ENCODE data around the gene REG3A. TPM values are rescaled to one million over a fixed set of nuclear protein-coding genes. Genes with fewer than 3 reads are reported as not detected.

Gene REG3A
- not detected for total RNA-seq

GRCh38 chr2:79159653-79160052 is at the start of gene REG3A:
Gene REG3A (minus strand): TSS chr2:79159753. CDS start chr2:79159405, 348 bp downstream.
- no peak for DNase-seq

DNA sequence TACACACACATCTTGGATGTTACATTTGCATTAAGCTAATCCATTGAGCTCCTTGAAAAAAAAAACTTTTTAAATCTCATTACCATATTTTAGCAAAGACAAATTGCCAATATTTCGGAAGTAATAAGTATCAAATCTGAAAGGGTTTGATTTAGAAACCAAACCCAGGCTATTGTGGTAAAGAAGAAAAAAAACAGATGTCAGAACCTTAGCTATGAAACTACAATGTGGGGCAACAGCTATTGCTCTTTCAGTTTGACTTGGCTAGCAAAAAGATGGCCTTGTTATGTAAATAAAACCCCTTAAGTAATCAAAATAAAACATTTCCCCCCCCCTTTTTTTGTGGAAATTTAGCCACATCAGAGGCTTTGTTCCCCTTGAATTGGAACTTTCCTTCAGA is 41.2 kb upstream of the REG3A start:
- no peak for DNase-seq

GRCh38 chr2:79191816-79192215 is 32.3 kb upstream of the REG3A start:
- DNase-seq: no peak

DNA sequence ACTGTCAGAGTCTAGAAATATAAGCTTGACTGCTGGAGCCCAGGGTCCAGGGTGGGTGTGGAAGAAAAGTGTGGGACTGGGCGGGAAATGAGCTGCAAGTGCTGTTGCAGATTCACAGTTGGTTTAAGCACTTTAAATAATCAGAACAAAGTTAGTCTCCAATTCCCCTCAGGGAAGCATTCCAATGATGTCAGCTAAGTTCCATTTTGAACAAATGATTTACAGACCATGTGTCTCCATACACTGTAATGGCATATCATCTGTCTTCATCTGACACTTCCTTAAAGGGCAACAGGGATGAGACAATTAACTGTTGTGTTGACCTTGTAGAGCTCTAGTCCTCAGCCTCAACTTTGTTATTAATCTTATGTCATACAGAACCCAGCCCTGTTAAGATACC is 31.5 kb upstream of the REG3A start:
- DNase-seq: no peak

DNA sequence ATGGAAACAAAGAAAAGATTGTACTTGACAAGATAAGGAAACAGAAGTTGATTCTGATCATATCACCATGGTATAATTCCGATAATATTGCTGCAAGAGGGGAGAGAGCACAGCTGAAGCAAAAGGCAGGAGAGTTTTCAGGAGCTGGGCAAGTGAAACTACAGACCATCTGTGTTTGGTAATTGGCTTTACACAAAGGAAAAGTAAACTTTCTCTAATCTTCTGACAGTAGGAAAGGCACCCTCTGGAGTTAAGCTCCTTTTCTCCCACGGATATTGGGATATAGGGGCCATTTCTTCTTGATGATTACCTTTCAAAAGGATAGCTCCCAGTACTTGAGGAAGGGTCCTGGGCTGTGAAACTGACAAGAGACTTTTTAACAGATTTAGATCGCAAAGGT is 29.9 kb upstream of the REG3A start:
- no peak for DNase-seq

GRCh38 chr2:79181617-79182016 is 22.1 kb upstream of the REG3A start:
- DNase-seq: no peak

DNA sequence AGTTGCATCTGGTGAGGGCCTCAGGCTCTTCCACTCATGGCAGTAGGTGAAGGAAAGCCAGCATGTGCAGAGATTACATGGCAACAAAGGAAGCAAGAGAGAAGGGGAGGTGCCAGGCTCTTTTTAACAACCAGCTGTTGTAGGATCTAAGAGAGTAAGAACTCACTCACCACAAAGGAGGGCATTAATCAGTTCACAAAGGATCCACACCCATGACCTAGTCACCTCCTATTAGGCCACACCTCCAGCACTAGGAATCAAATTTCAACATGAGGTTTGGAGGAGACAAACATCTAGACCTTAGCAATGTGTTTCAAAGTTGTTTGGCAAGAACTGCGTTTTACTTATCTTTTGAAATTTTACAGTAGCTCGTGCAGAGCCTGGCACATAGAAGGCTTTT is 20.5 kb upstream of the REG3A start:
- no peak for DNase-seq

DNA sequence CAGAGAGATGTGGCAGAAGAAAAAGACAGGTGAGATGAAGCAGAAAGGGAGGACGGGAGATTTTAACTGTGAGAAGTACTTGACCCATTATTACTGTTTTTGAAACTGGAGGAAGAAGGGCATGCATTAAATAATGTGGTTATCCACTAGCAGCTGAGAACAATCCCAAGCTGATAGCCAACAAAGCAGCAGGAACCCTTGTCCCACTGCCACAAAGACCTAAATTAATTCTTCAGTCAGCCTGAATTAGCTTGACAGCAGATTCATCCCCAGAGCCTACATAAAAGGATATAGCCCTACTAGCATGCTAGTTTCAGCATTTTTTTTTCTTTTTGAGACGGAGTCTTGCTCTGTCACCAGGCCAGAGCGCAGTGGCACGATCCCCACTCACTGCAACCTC is 19.5 kb upstream of the REG3A start:
- DNase-seq: no peak

DNA sequence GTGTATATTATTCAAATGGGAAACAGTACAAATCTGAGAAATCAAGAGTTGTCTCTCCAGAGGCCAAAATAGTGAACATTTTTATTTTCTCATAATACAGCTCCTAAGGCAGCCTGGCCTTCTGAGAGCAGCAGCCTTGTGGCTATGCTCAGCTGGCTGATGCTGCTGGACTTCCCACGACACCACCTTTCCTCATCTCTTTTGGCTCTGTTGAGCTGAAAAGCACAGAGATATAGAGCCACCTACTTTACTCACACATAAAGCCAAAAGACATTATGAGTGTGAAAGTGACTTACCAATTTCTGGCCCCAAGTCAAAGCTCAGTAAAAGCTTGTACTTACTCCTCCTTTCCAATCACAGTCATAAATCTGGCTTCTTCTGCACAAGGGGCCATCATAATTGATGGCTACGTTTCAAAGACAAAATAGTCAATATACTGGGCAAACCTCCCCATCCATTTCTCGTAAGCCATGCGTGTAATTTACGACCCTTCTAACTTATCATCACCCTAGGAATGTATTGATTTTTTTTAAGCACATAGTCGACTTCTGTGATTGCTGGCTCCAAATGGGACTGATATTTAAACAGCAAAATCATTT is 18.6 kb upstream of the REG3A start:
- no peak for DNase-seq

GRCh38 chr2:79171348-79171958 is 11.9 kb upstream of the REG3A start:
- no peak for DNase-seq

DNA sequence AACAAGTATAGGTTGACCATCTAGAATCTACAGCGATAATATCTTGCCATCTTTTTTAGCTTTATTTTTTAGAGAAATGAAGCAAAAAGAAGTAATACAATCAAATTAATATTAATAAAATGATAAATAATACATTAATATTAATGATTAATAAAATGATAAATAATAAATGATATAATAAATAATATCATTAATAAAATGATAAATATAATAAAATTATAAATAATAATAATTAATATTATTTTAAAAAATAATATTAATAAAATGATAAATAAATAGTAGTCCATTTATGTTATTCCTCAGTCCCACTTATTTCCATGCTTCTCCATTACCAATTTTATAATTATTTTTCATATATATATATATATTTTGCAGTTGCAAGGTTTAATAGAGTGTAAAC is 3.2 kb upstream of the REG3A start:
- DNase-seq: no peak

DNA sequence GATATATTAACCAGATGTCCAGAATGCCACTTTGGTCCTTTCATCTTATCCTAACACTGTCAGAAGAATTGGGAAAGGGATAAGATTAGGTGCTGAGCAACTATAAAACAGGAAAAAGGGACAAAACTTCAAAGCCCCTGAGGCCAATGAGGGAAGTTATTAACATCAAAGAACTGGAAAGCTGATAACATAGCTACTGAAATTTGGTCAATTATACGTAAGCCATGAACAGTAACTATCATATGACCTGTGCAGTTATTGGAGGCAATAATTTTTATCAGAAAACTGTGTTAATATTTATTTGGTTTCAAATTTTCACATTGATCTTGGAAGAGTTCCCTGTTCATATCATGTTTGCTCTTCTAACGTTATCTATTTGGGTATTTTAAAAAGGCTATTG is 2.6 kb upstream of the REG3A start:
- DNase-seq: no peak

- DNase-seq: no peak
Observed at GRCh38 chr2:79159030-79159429, 523 bp downstream of the REG3A start.

DNA sequence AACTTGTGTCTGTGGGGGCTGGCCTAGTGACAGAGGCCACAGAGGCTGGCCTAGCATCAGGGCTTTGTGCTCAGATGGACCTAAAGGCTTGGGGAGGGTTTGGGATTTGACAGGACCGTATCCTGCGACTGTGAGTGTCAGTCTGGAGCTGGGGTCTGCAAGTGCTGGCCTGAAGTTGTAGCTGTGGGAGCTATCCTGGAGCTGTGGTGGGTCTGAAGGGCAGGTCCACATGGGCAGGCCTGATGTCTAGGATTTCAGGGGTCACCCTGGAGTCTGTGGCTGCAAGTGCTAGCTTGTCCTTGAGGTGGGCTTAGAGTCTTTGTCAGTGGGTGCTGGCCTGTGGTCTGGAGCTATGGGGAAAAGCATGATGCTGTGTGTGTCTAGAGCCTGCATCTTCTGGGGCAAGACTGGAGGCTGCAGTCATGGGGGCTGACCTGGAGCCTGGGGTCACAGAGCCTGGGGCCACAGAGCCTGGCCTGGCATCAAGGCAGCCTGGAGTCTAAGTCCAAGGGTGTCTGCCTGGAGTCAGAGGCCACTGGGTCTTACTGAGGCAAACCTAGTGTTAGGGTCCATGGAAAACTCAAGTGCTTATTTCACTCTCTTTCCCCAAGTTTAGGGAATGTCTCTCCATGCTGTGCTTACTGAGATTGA is 3.6 kb downstream of the REG3A start:
- DNase-seq: no peak

GRCh38 chr2:79139423-79139822 is 20.1 kb downstream of the REG3A start:
- no peak for DNase-seq

- no peak for DNase-seq
Observed at GRCh38 chr2:79138385-79138784, 21.2 kb downstream of the REG3A start.

DNA sequence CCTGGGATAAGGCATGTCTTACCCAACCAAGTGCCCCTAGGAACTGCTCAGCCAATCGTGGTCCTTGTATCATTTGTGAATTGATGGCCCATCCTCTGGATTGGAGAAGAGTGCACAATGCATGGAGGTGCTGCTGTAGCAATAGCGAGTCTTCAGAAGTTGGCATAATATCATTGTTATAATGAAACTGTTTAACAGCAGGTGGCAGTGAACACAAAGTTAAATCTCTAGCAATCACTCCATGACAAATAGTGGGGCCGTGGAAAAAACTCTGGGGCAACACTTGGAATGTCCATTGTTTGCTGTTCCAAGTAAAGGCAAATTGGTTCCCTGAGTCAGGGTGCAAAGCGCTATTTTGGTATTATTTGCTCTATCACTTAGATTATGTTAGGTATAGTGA is 27.9 kb downstream of the REG3A start:
- DNase-seq: no peak

DNA sequence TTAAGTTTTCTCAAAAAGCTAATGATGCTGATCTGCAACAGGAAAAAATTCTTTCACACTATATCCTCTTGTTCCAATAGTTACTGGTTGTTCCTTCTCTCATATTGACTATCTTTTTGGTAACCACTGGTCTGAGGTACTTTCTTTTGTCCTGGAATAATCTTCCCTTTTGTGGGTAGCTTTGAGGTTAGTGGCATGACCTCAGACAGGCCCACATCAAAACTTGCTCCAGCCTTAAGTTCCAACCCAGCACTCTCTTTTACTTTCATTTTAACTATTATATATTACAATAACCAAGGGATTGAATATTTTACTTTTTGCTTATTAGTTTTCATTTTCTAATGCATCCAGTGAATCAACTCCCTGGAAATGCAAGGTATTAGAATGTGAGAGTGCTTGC is 29.7 kb downstream of the REG3A start:
- no peak for DNase-seq

DNA sequence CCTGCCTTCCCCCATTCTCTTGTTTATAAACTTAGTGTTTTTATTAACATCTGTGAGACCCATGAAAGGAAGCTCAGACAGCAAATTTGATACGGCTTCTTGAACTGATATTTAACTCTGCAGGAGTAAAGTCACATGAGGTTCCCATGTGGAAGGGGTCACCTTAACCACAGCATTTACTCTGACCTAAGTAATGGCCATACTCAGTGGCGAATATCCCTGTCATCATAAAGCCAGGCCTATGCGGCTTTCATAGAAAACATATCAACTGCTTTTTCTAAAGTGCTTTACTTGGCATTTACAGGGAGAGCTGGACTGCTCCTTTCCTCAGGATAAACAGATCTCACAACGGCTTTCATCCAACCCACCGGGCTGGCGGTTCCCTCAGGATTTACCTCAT is 30.3 kb downstream of the REG3A start:
- DNase-seq: no peak

DNA sequence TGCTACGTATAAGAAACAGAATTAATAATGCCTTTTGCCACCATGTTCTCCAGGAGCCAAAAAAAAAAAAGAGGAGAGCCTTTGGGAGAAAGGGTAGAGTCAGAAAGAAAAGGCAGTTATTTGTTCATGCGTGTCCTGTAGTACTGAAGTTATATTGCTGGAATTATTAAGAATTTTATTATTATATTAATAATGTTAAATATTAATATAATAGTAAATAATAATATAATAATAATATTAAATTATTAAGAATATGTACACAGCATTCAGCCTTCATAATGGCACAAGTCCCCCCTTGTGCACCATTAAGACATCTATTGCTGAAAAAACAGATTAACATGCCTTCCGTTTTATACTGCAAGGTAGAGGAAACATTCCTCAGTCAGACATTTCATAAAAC is 31.1 kb downstream of the REG3A start:
- no peak for DNase-seq

DNA sequence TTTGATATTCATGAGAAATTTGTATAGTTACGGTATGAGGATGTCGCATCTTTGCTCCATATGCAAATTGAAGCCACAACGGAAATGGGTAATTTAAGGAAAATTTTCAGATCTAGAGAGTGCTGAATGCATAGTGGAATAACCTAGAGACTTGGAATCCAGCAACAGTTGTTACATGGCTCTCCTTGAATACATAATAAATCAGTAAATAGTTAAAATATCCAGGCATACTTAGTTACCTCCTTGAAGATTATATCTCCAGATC is 33.9 kb downstream of the REG3A start:
- DNase-seq: no peak

- no peak for DNase-seq
Observed at GRCh38 chr2:79124907-79125720, 34.4 kb downstream of the REG3A start.

- no peak for DNase-seq
Observed at GRCh38 chr2:79122676-79123075, 36.9 kb downstream of the REG3A start.

GRCh38 chr2:79120194-79120713 is 39.3 kb downstream of the REG3A start, which contains the start of gene REG1A:
Gene REG1A (plus strand): TSS chr2:79120488. CDS start chr2:79120862, 374 bp downstream.
- no peak for DNase-seq

All from effector CD4-positive, alpha-beta T cell (primary cell).